Lower leg skin (tissue), 3 donors: ENCODE data around the gene ZBTB16.

Experiments
- CTCF ChIP-seq, 3 donors: fragments of 450-650 bp; IDR thresholded peaks; one replicate each; pipeline ENCODE4 v1.5.1; 2016; ENCODE audit warnings: antibody characterized with exemption in 3 of 3, mild to moderate bottlenecking in 3 of 3, moderate library complexity in 2 of 3
- POLR2A ChIP-seq, 2 donors: fragments of 450-650 bp; IDR thresholded peaks; one replicate each; pipeline ENCODE4 v1.6.1; 2016 to 2017; ENCODE audit warnings: antibody characterized with exemption in 2 of 2, mild to moderate bottlenecking in 1 of 2, moderate library complexity in 1 of 2

- TF ChIP-seq CTCF (IDR thresholded peaks at IDR 0.05) (no peak), POLR2A (IDR thresholded peaks at IDR 0.05) (no peak)
Observed at GRCh38 chr11:114147375-114148012, 88.0 kb downstream of the ZBTB16 start.
